A673 (cell line): ENCODE data around the gene SLC52A3. TPM values are rescaled to one million over a fixed set of nuclear protein-coding genes. Genes with fewer than 3 reads are reported as not detected.

Experiments used
- BruUV-seq: library from RNA; stranded (reverse); fragments of 400-500 nt; replicated peaks from 2 replicates; lab custom pipeline; 2021; lab: Mats Ljungman, UMichigan
- CTCF ChIA-PET: fragments of 300-600 bp; sonication (Branson Sonifier 250); formaldehyde crosslinking; loops from one replicate; lab custom pipeline; 2022; ENCODE audit warnings: antibody characterized with exemption; lab: Charles Lee
- POLR2A ChIA-PET: fragments of 300-600 bp; sonication (Branson Sonifier 250); formaldehyde crosslinking; loops from one replicate; lab custom pipeline; 2022; ENCODE audit warnings: antibody characterized with exemption; ENCODE audit not compliant: low non-redundant PET; lab: Charles Lee
- DNase-seq: peaks from one replicate; pipeline ENCODE4 v3.0.0-alpha.2; 2015; ENCODE audit warnings: low spot score
- H3K27ac ChIP-seq: fragments of 200-600 bp; sonication (generic); 2 replicates; pipeline ENCODE4 v1.5.1; 2016; ENCODE audit warnings: mixed run types, low read depth, mild to moderate bottlenecking, mixed read lengths, antibody characterized with exemption, low read length; ENCODE audit not compliant: poor library complexity, severe bottlenecking
- H3K27me3 ChIP-seq: fragments of 200-600 bp; sonication (generic); replicated peaks from 2 replicates; pipeline ENCODE4 v1.6.1; 2017; ENCODE audit warnings: mixed run types, low read depth, mild to moderate bottlenecking, mixed read lengths, antibody characterized with exemption, low read length; ENCODE audit not compliant: insufficient read depth, poor library complexity
- H3K36me3 ChIP-seq: fragments of 200-600 bp; sonication (generic); 2 replicates; pipeline ENCODE4 v1.6.1; 2016; ENCODE audit warnings: mixed run types, mild to moderate bottlenecking, mixed read lengths, antibody characterized with exemption, low read length; ENCODE audit not compliant: insufficient read depth, poor library complexity, severe bottlenecking
- H3K4me1 ChIP-seq: fragments of 200-600 bp; sonication (generic); 2 replicates; pipeline ENCODE4 v1.6.1; 2017; ENCODE audit warnings: mixed run types, mild to moderate bottlenecking, mixed read lengths, antibody characterized with exemption, low read length; ENCODE audit not compliant: insufficient read depth, poor library complexity, severe bottlenecking
- H3K4me3 ChIP-seq: fragments of 200-600 bp; sonication (generic); 2 replicates; pipeline ENCODE4 v1.5.1; 2016; ENCODE audit warnings: low read depth, mixed run types, mild to moderate bottlenecking, mixed read lengths, low read length; ENCODE audit not compliant: poor library complexity, severe bottlenecking
- H3K9me3 ChIP-seq: fragments of 200-600 bp; sonication (generic); 2 replicates; pipeline ENCODE4 v1.6.1; 2016; ENCODE audit warnings: mixed run types, low read depth, mild to moderate bottlenecking, mixed read lengths, antibody characterized with exemption, low read length; ENCODE audit not compliant: poor library complexity, severe bottlenecking
- CTCF ChIP-seq: fragments of 300-800, 200-600 bp; sonication (generic); conservative IDR thresholded peaks from 2 replicates; pipeline ENCODE4 v1.5.1; 2017; ENCODE audit warnings: low read depth, mild to moderate bottlenecking, antibody characterized with exemption, low read length, moderate library complexity, mixed read lengths
- EZH2 ChIP-seq: fragments of 200-600 bp; sonication (generic); IDR thresholded peaks from 2 replicates; pipeline ENCODE4 v1.6.1; 2017; ENCODE audit warnings: borderline replicate concordance, low read depth, mild to moderate bottlenecking, mixed read lengths, antibody characterized with exemption, low read length; ENCODE audit not compliant: poor library complexity, severe bottlenecking
- intact Hi-C: fragments of 100-400 bp; cut with micrococcal nuclease; formaldehyde crosslinking; loops from one replicate; pipeline ENCODE4 v1.10.0; 2022; ENCODE audit not compliant: unreplicated experiment
- total RNA-seq: library from RNA; stranded (reverse); gene quantifications from 2 replicates; pipeline ENCODE4 v1.2.3, GENCODE V29; 2021

The SLC52A3 gene
- total RNA-seq, 1 experiment from 2014 or later: not detected

GRCh38 chr20:719068-719467, 49.2 kb downstream of the SLC52A3 start:
- no TSS peak for BruUV-seq
- Histone ChIP-seq H3K4me3 (no peak overlapping the region), H3K36me3 (no peaks in the 10 kb centered on the region), H3K4me1 (no peaks in the 10 kb centered on the region), H3K27ac (no peak overlapping the region), H3K9me3 (no peaks in the 10 kb centered on the region), H3K27me3 (peaks cover 12% of the 10 kb centered on the region)
- intact Hi-C loops: no loop called here
- POLR2A ChIA-PET: no interaction called here
- CTCF ChIA-PET: no interaction called here
- TF ChIP-seq CTCF (no peak), EZH2 (no peak)
- DNase-seq: no peak

- H3K9me3 ChIP-seq: no peaks in the 10 kb centered on the region
- CTCF ChIA-PET: no interaction called here
- H3K4me1 ChIP-seq: no peaks in the 10 kb centered on the region
- no peaks in the 10 kb centered on the region for H3K36me3 ChIP-seq
- no TSS peak for BruUV-seq
- no peak overlapping the region for H3K4me3 ChIP-seq
- intact Hi-C loops: no loop called here
- no peak overlapping the region for H3K27ac ChIP-seq
- DNase-seq: no peak
- peaks cover 14% of the 10 kb centered on the region for H3K27me3 ChIP-seq
- TF ChIP-seq CTCF (no peak), EZH2 (no peak)
- POLR2A ChIA-PET: no interaction called here
These were observed 50.5 kb downstream of the SLC52A3 start for GRCh38 chr20:717832-718231.

- peaks cover 14% of the 10 kb centered on the region for H3K27me3 ChIP-seq
- intact Hi-C loops: no loop called here
- ChIA-PET CTCF (no interaction called here), POLR2A (no interaction called here)
- no peak for TF ChIP-seq CTCF
- TF ChIP-seq EZH2: no peak
- no peaks in the 10 kb centered on the region for H3K4me1 ChIP-seq
- H3K36me3 ChIP-seq: no peaks in the 10 kb centered on the region
- H3K9me3 ChIP-seq: no peaks in the 10 kb centered on the region
- DNase-seq: no peak
- BruUV-seq: no TSS peak
- no peak overlapping the region for H3K27ac ChIP-seq
- H3K4me3 ChIP-seq: no peak overlapping the region
These were observed 51.0 kb downstream of the SLC52A3 start for GRCh38 chr20:717271-717670.
